HG03066 (cell line): ENCODE results near the gene EIF3D.
"Not testable (repeated sequence)": the region's sequence is repeated elsewhere in the genome, so short reads cannot be mapped to it uniquely, and the experiment has no call there.

Experiments
- ATAC-seq: cut with Tn5 transposase; IDR thresholded peaks from one replicate; pipeline ENCODE4 v1.9.1; 2021; ENCODE audit warnings: low read depth; ENCODE audit not compliant: unreplicated experiment

Gene EIF3D

DNA sequence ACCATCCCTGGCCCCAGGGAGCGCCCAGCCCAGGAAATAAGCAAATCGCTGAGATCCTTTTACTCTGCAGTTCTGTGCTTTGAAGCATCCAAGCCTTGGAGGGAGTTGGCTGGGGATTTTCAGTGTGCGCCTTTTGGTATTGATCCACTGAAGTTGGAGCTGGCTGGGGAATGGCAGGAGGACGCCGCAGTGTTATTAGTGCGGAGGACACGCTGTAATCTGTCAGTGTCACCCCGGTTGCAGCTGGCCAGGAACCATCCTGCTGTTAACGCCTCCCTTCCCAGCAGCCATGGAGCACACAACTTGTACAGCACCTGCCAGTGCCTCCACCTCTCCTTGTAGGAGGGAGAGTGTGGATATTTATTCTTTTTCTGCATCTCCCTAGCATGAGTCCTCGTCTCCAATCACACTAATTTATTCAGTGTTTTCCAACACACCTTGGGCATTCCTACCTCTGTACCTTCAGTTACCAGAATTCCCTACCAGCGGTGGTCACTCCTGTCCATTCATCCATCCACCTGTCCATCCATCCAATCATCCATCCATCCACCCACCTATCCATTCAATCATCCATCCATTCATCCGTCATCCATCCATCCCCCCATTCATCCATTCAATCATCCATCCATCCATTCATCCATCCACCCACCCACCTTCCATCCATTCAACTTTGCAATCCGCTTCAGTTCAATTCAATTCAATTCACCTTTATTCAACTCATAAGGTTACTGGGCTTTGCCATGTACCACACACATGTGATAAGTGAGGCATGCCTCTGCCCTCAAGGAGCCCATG, 21.9 kb upstream of the EIF3D start:
- ATAC-seq = no peak

DNA sequence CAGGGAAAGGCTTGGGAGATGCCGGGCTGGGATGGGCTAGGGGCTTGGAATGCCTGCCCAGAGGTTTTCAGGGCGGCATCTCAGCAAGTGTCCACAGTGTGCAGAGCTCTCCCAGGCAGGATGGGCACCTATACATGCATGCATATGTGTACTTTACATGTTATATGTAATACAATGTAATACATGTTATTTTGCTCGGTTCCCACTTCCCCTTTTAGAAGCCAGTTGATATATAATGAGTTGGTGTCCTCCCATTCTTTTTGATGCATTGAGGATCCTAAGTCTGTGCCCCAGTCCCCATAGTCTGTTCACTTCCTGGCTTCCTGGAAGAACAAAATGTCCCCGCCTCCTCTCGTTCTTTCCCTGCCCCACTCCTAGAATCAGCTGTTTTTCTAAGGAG, 20.1 kb upstream of the EIF3D start:
- ATAC-seq = no peak

DNA sequence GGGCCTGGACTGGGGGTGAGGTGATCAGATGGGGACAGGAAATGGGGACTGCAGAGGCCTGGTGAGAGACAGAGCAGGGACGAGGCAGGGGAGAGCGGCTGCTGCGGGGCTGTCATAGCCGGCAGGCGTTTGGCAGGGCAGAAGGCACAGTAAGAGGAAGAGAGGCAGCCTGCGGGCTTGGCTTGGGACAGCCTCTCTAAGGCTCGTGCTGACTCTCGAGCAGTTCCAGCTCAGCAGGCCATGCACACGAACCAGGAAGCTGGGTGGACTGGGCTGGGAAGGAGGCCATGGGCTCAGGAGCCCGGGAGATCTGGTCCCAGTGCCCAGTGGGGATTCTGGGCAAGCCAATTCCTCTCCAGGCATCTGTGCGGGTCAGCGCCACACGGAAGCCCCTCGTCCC, 19.6 kb upstream of the EIF3D start:
- no peak for ATAC-seq

DNA sequence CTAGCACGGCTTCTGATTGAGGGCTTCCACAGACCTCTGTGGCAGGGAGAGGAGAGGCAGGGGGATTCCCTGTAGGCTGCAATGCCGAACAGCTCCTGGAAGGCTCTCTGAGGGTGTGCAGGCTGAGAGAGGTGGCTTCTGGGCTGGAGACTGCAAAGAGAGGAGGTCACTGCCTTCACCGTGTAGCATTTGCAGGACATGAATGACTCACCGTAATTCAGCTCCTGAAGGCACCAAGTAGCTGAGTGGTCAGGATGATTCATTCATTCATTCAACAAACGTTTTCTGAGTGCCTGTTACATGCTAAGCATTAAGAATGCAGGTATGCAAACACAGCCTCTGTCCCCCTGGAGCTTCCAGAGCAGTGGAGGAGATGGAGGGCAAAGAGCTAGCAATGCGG, 18.0 kb upstream of the EIF3D start:
- ATAC-seq = no peak

DNA sequence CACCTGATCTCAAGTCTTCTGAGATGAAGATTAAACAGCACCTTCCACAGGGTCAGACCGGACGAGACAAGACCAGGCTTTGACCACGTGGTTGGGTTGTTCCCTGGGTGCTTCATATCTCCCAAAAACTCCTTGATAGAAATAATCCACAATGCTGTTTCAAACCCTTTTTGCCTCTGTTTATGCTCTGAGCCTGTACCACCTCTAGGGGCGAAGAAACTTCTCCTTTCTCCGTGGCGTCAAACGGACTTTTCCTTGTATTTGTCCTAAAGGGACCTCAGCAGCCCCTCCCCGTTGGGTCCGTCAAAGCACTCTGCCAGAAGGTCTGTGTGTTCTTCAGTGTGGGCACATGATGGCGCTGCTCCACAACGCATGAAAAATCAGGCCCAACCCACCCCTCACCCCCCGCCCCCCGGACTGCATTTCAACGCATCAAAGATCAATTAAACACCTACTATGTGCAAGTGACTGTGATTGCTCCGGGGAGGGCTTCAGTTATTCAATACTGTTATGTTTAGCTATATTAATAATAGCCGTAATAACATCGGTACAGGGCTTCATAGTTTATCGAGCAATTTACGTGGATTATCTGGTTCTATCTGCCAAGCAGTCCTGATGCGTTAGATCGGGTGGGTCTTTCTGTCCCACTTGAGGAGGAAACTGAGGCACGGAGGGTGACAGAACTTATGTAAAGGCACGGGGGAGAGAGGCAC, 17.3 kb upstream of the EIF3D start:
- no peak for ATAC-seq

DNA sequence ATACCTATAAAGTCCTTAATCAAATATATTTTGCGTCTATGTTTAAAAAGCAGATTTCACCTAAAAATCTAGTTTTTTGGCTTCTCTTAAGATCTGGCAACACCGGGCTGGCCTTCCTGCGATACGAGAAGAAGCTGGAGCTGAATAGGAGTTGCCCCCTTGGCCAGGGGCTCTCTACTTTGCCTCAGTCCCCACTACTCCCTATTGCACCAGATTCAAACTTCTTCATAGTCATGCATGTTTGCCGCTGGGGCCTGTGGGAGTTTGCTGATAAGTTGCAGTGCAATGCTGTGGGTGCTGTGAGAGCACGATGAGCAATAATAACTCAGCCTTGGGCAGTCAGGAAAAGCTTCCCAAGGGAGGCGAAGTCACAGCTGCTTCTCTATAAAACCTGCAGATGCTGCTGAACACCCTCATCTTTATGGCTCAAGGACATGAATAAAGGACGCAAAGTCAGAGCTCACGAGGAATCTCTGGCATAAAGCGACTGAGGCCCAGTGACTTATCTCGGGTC, 15.2 kb upstream of the EIF3D start:
- ATAC-seq = no peak

DNA sequence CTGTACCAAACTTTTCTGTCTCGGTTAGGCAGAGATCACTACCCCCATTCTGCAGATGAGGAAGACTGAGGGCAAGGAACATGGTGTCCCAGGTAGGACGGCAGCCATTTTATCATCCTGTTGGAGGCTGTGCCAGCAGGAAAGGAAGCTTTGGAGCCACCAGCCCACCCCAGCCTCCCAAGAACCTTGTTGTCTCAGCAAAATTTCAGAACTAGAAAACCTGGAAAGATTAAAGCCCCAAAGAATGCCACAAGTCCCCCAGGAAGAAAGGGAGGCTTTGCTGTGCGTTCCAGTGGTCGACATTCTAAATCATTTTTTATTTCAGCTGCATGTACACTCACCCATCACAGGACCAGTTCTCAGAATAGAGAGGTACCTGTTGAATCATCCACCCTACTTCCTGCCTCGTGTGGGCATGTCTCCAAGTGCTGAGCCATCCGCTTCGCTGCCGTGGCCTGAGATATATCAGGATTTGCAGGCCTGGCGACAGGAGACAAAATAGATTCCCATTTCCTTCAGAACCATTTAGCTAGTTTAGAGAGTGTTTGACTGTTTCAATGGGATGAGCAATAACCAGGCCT, 13.0 kb upstream of the EIF3D start:
- ATAC-seq = no peak

DNA sequence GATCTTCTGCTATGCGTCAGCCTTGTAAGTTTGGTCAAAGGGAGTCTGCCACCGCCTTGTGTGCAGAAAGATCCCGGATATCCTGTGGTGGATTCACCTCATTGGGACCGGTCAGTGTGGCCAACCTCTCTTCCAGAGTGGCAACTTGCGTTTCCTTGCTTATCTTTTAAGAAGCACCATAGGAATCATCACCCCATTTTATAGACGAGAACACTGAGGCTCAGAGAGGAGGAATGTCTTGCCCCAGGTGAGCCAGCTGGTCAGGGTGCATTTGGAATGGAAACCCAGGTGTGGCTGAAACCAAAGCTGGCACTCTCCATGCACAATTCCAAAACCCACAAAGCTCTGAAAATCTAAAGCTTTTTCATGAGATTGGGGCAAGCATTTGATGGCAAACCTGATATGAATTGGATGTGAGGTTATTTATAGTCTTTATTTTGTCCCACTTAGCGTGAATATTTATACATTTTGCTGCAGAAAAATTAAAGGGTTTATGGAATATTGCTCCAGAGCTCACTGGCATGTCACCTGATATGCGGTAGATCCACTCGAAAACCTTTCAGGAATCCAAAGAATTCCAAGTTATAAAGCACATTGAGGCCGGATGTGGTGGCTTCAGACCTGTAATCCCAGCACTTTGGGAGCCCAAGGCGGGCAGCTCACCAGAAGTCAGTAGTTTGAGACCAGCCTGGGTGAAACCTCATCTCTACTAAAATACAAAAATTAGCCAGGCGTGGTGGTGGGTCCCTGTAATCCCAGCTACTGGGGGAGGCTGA, 12.1 kb upstream of the EIF3D start:
- ATAC-seq = no peak

DNA sequence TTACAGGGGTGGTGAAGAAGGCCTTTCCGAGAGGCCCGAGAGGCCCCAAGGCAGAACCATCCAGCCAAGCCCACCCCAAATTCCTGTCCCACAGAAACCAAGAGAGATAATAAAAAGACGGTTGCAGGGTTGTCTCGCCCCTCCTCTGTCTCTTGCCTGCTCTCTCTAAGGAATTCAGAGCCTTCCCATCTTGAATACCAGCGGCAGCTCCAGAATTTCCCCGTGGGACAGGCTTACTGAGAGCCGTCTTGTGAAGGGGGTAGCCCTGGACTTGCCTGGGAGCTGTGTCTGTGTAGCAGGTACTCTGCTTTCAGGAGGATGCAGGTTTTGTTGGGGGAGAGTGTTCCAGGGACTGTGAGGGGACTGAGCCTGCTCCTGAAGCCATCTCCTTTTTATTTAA, 9.6 kb upstream of the EIF3D start:
- ATAC-seq = no peak

DNA sequence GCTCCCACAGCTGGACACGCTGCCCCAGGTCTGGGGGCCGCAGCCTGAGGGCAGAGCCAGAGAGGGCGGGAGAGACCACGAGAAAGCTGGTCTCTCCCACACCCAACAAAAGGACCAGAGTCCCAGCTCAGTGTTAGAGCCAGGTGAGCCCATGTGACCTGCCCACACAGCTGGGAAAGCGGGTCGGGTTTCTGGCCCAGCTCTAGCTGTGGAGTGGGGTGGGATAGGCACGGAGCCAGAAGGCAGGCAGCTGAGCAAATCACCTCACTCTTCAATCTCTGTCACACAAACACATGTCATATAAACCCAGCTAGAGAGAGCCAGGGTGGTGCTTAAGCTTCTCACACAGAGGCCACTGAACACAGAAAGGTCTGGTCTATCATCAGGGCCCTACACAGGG, 7.8 kb upstream of the EIF3D start:
- ATAC-seq = no peak

DNA sequence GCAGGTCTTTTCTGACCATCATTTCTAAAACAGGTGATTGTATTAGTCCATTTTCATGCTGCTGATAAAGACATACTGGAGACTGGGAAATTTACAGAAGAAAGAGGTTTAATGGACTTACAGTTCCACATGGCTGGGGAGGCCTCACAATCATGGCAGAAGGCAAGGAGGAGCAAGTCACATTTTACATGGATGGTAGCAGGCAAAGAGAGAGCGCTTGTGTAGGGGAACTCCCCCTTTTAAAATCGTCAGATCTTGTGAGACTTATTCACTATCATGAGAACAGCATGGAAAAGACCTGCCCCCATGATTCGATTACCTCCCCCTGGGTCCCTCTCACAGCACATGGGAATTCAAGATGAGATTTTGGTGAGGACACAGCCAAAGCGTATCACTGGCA, 4.4 kb upstream of the EIF3D start:
- not testable (repeated sequence) for ATAC-seq

DNA sequence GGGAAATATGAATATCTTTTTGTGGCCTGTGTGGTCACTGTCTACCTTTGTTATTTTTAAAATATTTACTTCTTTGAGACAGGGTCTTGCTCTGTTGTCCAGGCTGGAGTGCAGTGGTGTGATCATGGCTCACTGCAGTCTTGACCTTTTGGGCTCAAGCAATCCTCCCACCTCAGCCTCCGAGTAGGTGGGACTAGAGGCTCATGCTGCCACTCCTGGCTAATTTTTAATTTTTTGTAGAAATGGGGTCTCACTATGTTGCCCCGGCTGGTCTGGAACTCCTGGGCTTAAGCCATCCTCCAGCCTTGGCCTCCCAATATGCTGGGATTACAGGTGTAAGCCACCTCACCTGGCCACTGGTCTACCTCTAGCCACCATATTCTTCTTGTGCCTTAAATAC, 3.5 kb upstream of the EIF3D start:
- no peak for ATAC-seq

DNA sequence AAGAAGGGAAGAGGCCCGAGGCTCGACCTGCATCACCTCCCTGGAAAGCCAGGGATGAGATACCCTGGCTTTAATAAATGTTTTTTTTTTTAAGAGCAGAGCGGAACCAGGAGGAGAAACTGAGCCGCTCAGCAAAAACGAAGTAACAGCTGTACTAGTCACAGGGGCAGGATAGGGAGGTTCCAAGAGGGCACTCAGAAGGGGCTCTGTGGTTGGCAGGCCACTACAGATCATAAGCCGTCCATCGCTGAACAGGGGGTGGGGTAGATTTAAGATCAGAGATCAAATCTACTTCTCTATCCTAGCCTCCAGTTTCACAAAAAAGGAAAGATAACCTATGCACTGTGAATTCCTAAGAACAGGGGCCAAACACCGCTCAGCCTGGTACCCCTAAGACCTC, 625 bp downstream of the EIF3D start:
- ATAC-seq = no peak

DNA sequence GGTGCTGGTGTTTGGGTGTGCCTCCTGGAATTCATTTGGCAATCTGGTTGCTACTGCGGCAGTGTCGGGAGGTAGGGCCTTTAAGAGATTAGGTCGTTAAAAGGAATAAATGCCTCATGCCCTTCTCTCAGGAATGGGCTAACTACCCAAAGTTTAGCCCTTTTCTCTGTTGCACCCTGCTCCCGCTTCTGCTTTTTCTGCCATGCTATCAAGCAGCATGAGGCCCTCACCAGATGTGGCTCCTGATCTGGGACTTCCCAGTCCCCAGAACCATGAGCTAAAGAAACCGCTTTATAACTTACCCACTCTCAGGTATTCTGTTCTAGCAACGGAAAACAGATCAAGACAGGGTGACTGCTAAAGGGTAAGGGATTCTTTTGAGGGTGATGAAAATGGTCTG, 6.3 kb downstream of the EIF3D start:
- ATAC-seq = no peak

DNA sequence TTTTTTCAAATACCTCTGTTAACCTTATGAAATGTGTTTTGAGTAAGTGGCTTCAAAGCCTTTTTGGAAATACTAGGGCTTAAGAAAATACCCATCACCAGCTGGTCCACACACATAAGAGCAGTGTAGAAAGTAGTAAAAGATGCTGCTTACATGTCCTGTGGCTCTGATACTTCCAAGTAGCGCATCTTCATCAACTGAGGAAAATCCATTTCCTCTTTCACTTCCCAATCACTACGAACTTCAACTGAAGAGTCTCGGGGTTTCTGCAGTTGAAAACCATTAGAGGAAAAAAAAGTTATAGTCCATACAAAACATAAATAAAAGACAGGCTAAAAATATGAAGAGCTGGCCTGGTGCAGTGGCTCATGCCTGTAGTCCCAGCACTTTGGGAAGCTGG, 8.5 kb downstream of the EIF3D start:
- no peak for ATAC-seq

DNA sequence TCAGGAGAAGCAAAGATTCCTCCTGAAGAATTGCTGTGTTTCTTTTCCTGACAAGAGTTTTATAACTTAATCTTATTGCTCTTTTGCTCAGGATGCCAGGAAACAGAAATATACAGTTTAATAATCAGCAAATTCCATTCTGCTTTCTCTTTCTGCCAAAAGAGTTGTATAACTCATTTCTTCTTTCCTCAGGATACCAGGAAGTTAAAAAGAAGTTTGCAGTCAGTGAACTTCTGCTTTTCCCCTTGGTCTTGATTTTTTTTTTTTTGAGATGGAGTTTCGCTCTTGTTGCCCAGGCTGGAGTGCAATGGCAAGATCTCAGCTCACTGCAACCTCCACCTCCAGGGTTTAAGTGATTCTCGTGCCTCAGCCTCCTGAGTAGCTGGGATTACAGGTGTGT, 9.1 kb downstream of the EIF3D start:
- not testable (repeated sequence) for ATAC-seq

DNA sequence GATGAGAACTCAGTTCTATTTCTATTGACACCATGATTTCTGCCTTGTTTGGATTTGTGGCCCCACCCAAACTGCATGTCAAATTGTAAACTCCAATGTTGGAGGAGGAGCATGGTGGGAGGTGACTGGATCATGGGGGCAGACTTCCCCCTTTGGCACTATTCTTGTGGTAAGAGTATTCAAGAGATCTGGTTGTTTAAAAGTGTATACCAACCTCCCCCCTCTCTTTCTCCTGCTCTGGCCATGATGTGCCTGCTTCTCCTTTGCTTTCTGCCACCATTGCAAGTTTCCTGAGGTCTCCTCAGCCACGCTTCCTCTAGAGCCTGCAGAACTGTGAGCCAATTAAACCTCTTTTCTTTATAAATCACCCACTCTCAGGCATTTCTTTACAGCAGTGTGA, 14.2 kb downstream of the EIF3D start:
- no peak for ATAC-seq

DNA sequence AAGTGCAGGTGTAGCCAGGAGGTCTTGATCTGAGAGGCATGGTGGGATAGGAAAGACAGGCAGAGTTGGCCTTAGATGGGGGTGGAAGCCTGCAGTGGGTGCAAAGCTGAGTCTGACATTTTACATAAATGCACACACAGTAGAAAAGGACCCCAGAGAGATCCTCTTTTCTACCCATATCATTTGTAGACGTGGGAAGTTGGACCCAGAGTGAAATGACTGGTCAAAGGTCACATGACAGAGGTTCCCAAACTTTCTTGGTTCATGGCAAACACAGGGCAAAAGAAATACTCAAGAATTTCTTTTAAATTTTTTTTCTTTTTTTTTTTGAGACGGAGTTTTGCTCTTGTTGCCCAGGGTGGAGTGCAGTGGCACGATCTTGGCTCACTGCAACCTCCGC, 16.0 kb downstream of the EIF3D start:
- no peak for ATAC-seq

DNA sequence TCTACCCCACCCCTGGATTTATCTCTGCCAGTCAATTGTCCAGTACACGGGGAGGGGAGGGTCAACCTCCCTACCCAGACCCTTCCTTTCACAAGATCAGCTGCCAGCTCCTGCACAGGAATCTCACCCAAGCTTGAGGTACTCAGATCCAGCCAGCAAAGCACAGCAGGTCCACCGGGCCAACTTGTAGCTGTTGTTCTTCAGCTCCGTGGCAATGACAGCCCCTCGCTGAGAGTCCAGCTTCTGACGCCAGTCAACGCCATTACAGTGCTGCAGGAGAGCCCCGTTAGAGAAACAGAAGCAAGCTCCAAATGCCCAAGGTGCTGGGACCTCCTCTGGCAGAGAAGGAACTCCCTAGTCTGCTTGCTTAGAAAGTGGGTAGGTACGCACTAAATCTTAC, 16.6 kb downstream of the EIF3D start:
- ATAC-seq = no peak

DNA sequence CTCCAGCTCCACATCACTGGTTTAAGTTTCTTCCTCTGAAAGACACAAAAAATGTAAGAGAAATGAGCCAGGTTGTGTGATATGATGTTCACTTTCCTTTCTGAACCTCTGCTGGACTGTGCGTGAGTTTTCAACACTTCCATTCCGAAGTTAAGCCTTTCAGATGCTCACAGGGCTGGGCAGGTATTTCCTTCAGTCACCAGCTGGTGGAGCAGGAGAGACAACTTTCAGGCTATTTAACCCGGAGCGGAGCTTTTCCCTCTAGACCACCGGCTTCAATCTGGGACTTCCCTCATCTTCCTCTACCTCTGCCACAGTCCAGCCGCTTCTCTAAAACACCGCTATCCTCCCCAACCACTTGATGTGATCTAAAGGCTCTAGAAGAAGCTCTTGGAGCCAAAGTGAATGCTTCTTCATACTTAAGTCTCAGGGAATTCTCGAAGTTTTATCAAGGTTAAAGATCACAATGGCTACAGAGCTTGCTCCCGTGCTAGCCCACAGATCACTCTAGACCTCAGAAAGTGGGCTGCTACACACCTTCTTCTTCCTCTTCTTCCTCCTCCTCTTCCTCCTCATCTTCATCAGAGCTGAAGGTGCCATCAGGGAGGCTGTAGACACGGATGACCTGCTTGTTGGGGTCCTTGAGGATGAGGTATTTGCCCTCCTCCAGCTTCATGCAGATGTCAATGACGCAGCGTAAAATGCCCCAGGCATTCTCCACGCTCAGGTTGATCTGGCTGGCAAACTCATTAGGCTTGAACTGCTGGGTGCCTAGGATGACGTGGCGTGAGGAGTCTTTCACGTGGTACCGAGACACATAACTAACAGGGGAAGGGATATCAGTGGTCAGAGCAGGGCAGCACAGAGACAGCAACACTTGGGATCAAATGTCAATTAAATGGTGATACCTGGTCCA, 17.7 kb downstream of the EIF3D start:
- ATAC-seq = no peak
